Heart left ventricle (tissue), 13 donors: ENCODE measurements around the gene CLMP.

Experiments used
- CTCF ChIP-seq, 12 donors: fragments of 200-600 bp; sonication (generic) in 4 of 12; IDR thresholded peaks; one replicate each; pipeline versions ENCODE4 v1.5.0 to v1.8.0; 2018 to 2022; ENCODE audit warnings: antibody characterized with exemption in 12 of 12, mild to moderate bottlenecking in 5 of 12
- POLR2A ChIP-seq, 2 donors: fragments of 450-650 bp; IDR thresholded peaks; one replicate each; pipeline ENCODE4 v1.6.1; 2017; ENCODE audit warnings: antibody characterized with exemption in 2 of 2, mild to moderate bottlenecking in 2 of 2, moderate library complexity in 2 of 2
- donor health status: ischemic (EF 13 %, LVEDD 7.1; RV severe dilation, severe dysfunction).
- donor health status: DM: no; HTN: yes; CAD: no.
- donor health status: DM: no; HTN: no; CAD: no.
- donor health status: ischemic (EF 25% LVEDD 6.9; RV normal size, moderate dysfunction).
- donor health status: ischemic (EF 25% LVEDD 5.7; RV mildly dilated, moderate dysfunction).
- donor health status: ischemic (EF 35%, LVEDD 5.7; RV mildly dilated, moderate dysfunction).
- donor health status: nonischemic (EF 11% LVEDD 7.7; RV severe dilation, severe dysfunction).
- donor health status: DM: yes; HTN: yes; CAD: no.
- donor health status: PGD.
- donor health status: ischemic (EF 29% LVEDD 5.4; RV normal size, mild dysfunction).
- donor health status: nonischemic (EF 23%, LVEDD 6.1; RV moderate dilation, normal function).

GRCh38 chr11:123047947-123048293 lies 147.1 kb downstream of the CLMP start:
- TF ChIP-seq CTCF (IDR thresholded peaks at IDR 0.05) (no peak), POLR2A (IDR thresholded peaks at IDR 0.05) (no peak)
